ENCODE measurements around the gene RC3H1. TPM values are rescaled to one million over a fixed set of nuclear protein-coding genes. Genes with fewer than 3 reads are reported as not detected.
"Not testable (repeated sequence)": the region's sequence is repeated elsewhere in the genome, so short reads cannot be mapped to it uniquely, and the experiment has no call there.

The RC3H1 gene
- polyA plus RNA-seq, 2 of the 4 experiments (the other 2 are of a cell fraction) = 4.0 to 12.7 TPM

- no peak overlapping the region for H3K4me3 ChIP-seq
- ChIA-PET CTCF (interaction anchor here (1.2 kb wide), 1 partner anchor 18 kb away, joined by 4 read pairs; no protein-coding TSS in a partner anchor), POLR2A (interaction anchor here (2.0 kb wide), 1 partner anchor 27 kb away, joined by 5 read pairs; the partner anchor contains the start of gene RC3H1)
- no peak overlapping the region for H3K27ac ChIP-seq
- no peak overlapping the region for H3K4me2 ChIP-seq
- ATAC-seq (no peak), DNase-seq (ENCODE audit: low read depth in 1 of 2, low spot score in 1 of 2) (no peak), FAIRE-seq (no peak)
- no peaks in the 10 kb centered on the region for H3K9me3 ChIP-seq
- TF ChIP-seq RFX5 (IDR thresholded peaks at IDR 0.05) (no peak), NFE2L2 (conservative IDR thresholded peaks at IDR 0.05; ENCODE audit: low read length) (no peak), NR3C1 (IDR thresholded peaks at IDR 0.05) (no peak), CTCF (IDR thresholded peaks at IDR 0.05) (no peak), TFCP2L1 (CRISPR knock-in tag; IDR thresholded peaks at IDR 0.05) (no peak), POLR2AphosphoS2 (conservative IDR thresholded peaks at IDR 0.05; ENCODE audit: low read length) (no peak), RCOR1 (IDR thresholded peaks at IDR 0.05; ENCODE audit: low read depth, low read length) (no peak), HES2 (IDR thresholded peaks at IDR 0.05) (no peak), BCL3 (IDR thresholded peaks at IDR 0.05) (no peak), CBX2 (IDR thresholded peaks at IDR 0.05; ENCODE audit: borderline replicate concordance, low read depth) (no peak), CBX8 (IDR thresholded peaks at IDR 0.05) (no peak)
- 88% methylated on average over 2 of the region's 2 CpGs for WGBS (ENCODE audit: missing lambda C conversion rate)
- no peaks in the 10 kb centered on the region for H3K4me1 ChIP-seq
Observed at GRCh38 chr1:174049514-174049913, 27.4 kb upstream of the RC3H1 start.

- Histone ChIP-seq H3K4me3 (no peak overlapping the region), H3K9me3 (no peaks in the 10 kb centered on the region)
- POLR2A ChIA-PET = no interaction called here
Observed at GRCh38 chr1:174044418-174045222, 22.5 kb upstream of the RC3H1 start.

GRCh38 chr1:174042509-174042908 is 20.4 kb upstream of the RC3H1 start:
- H3K9me3 ChIP-seq; H3K4me1 ChIP-seq; H3K4me3 ChIP-seq; DNase-seq (ENCODE audit: low read depth in 1 of 2, low spot score in 1 of 2); H3K27ac ChIP-seq; ATAC-seq; POLR2A ChIA-PET; FAIRE-seq; H3K4me2 ChIP-seq: not testable (repeated sequence)
- 57% methylated on average over 5 of the region's 5 CpGs for WGBS (ENCODE audit: missing lambda C conversion rate)
- CTCF ChIA-PET = interaction anchor here (0.6 kb wide), 1 partner anchor 368 kb away, joined by 3 read pairs; no protein-coding TSS in a partner anchor

More at GRCh38 chr1:174044418-174045222, 22.5 kb upstream of the RC3H1 start:
- ATAC-seq (no peak), DNase-seq (ENCODE audit: low read depth in 1 of 2, low spot score in 1 of 2) (no peak), FAIRE-seq (no peak)
- TF ChIP-seq CEBPB (IDR thresholded peaks at IDR 0.05) (no peak), SREBF2 (IDR thresholded peaks at IDR 0.05) (no peak), HES2 (IDR thresholded peaks at IDR 0.05) (no peak), JUN (IDR thresholded peaks at IDR 0.05) (no peak), CBX8 (IDR thresholded peaks at IDR 0.05) (no peak), TP53 (CRISPR knock-in tag; IDR thresholded peaks at IDR 0.05) (no peak), FOSL2 (IDR thresholded peaks at IDR 0.05) (no peak), FOSL2 (CRISPR knock-in tag; IDR thresholded peaks at IDR 0.05) (no peak), FOSB (CRISPR knock-in tag; IDR thresholded peaks at IDR 0.05) (no peak), ZNF302 (CRISPR knock-in tag; IDR thresholded peaks at IDR 0.05) (no peak), ZC3H11A (IDR thresholded peaks at IDR 0.05) (no peak), MAX (IDR thresholded peaks at IDR 0.05) (no peak), RNF2 (IDR thresholded peaks at IDR 0.05; ENCODE audit: borderline replicate concordance, low read depth) (no peak), POLR2A (IDR thresholded peaks at IDR 0.05; ENCODE audit: low read length) (no peak), MAFK (IDR thresholded peaks at IDR 0.05; ENCODE audit: partially characterized antibody) (no peak), ATOH8 (CRISPR knock-in tag; IDR thresholded peaks at IDR 0.05; ENCODE audit: low read depth) (no peak), EP300 (IDR thresholded peaks at IDR 0.05) (no peak), ZFP36 (IDR thresholded peaks at IDR 0.05; ENCODE audit: borderline replicate concordance, partially characterized antibody) (no peak)
- 66% methylated on average over 4 of the region's 4 CpGs for WGBS (ENCODE audit: missing lambda C conversion rate)
- Histone ChIP-seq H3K27ac (no peak overlapping the region), H3K4me1 (peaks cover 4% of the 10 kb centered on the region; the same call in 1 of the 3 replicates), H3K4me2 (no peak overlapping the region)
- CTCF ChIA-PET = no interaction called here
